SU-DHL-6 (cell line): ENCODE data around the gene PDZRN3.

Experiments used
- H2AFZ ChIP-seq: fragments of 200-600 bp; sonication (generic); 2 replicates; pipeline ENCODE4 v1.6.1; 2014; ENCODE audit warnings: low read depth, mild to moderate bottlenecking, moderate library complexity, mixed read lengths, antibody characterized with exemption, low read length; ENCODE audit not compliant: severe bottlenecking
- H3F3A ChIP-seq: fragments of 200-600 bp; shearing (Covaris generic); 2 replicates; pipeline ENCODE4 v1.6.0; 2016; ENCODE audit warnings: antibody characterized with exemption, mild to moderate bottlenecking; ENCODE audit not compliant: insufficient read depth
- H3K27ac ChIP-seq: fragments of 200-600 bp; sonication (generic); 2 replicates; pipeline ENCODE4 v1.5.1; 2016; ENCODE audit warnings: low read depth, mild to moderate bottlenecking, low read length, moderate library complexity, mixed read lengths
- H3K27me3 ChIP-seq: fragments of 200-600 bp; sonication (generic), shearing (Covaris generic); 2 replicates; pipeline ENCODE4 v1.6.0; 2014; ENCODE audit warnings: mild to moderate bottlenecking, low read length
- H3K36me3 ChIP-seq: fragments of 200-600 bp; sonication (generic); 2 replicates; pipeline ENCODE4 v1.6.1; 2014; ENCODE audit warnings: mild to moderate bottlenecking, low read length, mixed read lengths
- H3K4me2 ChIP-seq: fragments of 300-600, 200-600 bp; shearing (Covaris generic), sonication (generic); 2 replicates; pipeline ENCODE4 v1.6.0; 2014; ENCODE audit warnings: low read length, low read depth, mild to moderate bottlenecking; ENCODE audit not compliant: poor library complexity, severe bottlenecking
- H3K4me3 ChIP-seq: fragments of 200-600 bp; sonication (generic); 2 replicates; pipeline ENCODE4 v1.5.1; 2014; ENCODE audit warnings: antibody characterized with exemption, low read length, mild to moderate bottlenecking, mixed read lengths; ENCODE audit not compliant: insufficient read depth, poor library complexity, severe bottlenecking
- H3K79me2 ChIP-seq: fragments of 200-600 bp; sonication (generic); 2 replicates; pipeline ENCODE4 v1.6.1; 2014; ENCODE audit warnings: mild to moderate bottlenecking, low read length, moderate library complexity; ENCODE audit not compliant: insufficient read depth
- H3K9ac ChIP-seq: fragments of 200-600 bp; sonication (generic); 2 replicates; pipeline ENCODE4 v1.7.0; 2014; ENCODE audit warnings: mild to moderate bottlenecking, low read length
- H3K9me2 ChIP-seq: fragments of 200-600 bp; sonication (generic); replicated peaks from 2 replicates; pipeline ENCODE4 v1.6.1; 2014; ENCODE audit warnings: low read length; ENCODE audit not compliant: insufficient read depth
- H3K9me3 ChIP-seq: fragments of 200-600 bp; sonication (generic); 2 replicates; pipeline ENCODE4 v1.6.1; 2014; ENCODE audit warnings: low read length, mixed read lengths; ENCODE audit not compliant: insufficient read depth
- H4K20me1 ChIP-seq: fragments of 200-600 bp; sonication (generic); 2 replicates; pipeline ENCODE4 v1.6.1; 2014; ENCODE audit warnings: low read depth, mild to moderate bottlenecking, antibody characterized with exemption, low read length, moderate library complexity, mixed read lengths
- EZH2phosphoT487 ChIP-seq: fragments of 200-600 bp; sonication (generic), shearing (Covaris generic); conservative IDR thresholded peaks from 2 replicates; pipeline ENCODE4 v1.6.1; 2018; ENCODE audit warnings: mild to moderate bottlenecking, antibody characterized with exemption, low read length, moderate library complexity, mixed read lengths
- TF ChIP-seq, protein P1 (sequence below): fragments of 200-600 bp; sonication (generic); IDR thresholded peaks from one replicate; pipeline ENCODE4 v1.5.1; 2017; ENCODE audit warnings: antibody characterized with exemption, mild to moderate bottlenecking, low read length, moderate library complexity; ENCODE audit not compliant: insufficient read depth, poor library complexity, severe bottlenecking

Gene PDZRN3

DNA sequence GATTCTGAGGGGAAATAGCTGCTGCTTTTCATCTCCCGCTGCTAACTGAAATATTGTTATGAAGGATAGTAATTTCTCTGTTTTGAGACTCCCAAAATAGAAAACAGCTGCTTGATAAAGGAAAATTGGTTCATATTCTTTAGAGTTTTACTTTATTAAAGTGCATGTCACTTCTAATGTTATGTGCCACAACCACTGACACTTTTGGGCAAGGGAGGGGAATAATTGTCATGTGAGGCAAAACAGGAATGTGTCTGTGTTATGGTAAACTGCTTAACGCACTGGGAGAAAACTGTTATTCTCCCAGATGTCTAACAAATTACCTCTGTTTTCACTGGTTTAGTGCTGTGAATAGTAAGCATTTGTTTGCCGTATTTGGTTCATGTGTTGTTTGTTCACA lies 201.6 kb downstream of the PDZRN3 start:
- Histone ChIP-seq H3K9ac (no peak overlapping the region), H2AFZ (no peak overlapping the region), H3K4me3 (no peak overlapping the region), H3K27ac (no peak overlapping the region), H3K79me2 (peaks cover 17% of the 10 kb centered on the region; the same call in 1 of the 2 replicates), H3K4me2 (no peak overlapping the region), H3F3A (no peaks in the 10 kb centered on the region), H3K27me3 (no peaks in the 10 kb centered on the region), H3K9me3 (no peaks in the 10 kb centered on the region), H4K20me1 (no peaks in the 10 kb centered on the region), H3K36me3 (peaks cover 6% of the 10 kb centered on the region; the same call in 1 of the 2 replicates), H3K9me2 (no peaks in the 10 kb centered on the region)
- TF ChIP-seq, protein P1, sequence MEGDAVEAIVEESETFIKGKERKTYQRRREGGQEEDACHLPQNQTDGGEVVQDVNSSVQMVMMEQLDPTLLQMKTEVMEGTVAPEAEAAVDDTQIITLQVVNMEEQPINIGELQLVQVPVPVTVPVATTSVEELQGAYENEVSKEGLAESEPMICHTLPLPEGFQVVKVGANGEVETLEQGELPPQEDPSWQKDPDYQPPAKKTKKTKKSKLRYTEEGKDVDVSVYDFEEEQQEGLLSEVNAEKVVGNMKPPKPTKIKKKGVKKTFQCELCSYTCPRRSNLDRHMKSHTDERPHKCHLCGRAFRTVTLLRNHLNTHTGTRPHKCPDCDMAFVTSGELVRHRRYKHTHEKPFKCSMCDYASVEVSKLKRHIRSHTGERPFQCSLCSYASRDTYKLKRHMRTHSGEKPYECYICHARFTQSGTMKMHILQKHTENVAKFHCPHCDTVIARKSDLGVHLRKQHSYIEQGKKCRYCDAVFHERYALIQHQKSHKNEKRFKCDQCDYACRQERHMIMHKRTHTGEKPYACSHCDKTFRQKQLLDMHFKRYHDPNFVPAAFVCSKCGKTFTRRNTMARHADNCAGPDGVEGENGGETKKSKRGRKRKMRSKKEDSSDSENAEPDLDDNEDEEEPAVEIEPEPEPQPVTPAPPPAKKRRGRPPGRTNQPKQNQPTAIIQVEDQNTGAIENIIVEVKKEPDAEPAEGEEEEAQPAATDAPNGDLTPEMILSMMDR, result no peak
- no peak for TF ChIP-seq EZH2phosphoT487

DNA sequence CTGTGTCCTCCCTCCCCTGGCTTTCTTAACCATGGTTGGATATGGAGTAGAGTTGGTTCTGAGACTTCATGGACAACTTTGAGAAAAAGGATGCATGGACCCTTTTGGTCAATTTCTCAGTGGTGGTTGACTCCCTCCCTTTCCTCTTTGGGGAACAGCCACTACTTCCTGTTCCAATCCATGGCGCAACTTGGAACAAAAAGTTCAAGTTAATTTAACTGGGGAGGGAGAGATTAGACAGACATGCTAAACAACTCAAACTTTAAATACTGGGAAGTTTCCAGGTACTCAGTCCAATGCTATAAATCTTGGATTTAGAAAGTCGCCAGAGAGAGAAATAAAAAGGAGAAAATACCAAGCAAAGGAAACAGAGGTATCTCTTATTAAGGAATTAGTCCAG lies 202.2 kb downstream of the PDZRN3 start:
- Histone ChIP-seq H3K9me2 (no peaks in the 10 kb centered on the region), H3F3A (no peaks in the 10 kb centered on the region), H2AFZ (no peak overlapping the region), H3K36me3 (peaks cover 6% of the 10 kb centered on the region; the same call in 1 of the 2 replicates), H3K9me3 (no peaks in the 10 kb centered on the region), H3K4me2 (no peak overlapping the region), H3K9ac (no peak overlapping the region), H4K20me1 (no peaks in the 10 kb centered on the region), H3K4me3 (no peak overlapping the region), H3K79me2 (peaks cover 12% of the 10 kb centered on the region; the same call in 1 of the 2 replicates), H3K27ac (no peak overlapping the region), H3K27me3 (no peaks in the 10 kb centered on the region)
- TF ChIP-seq, protein P1, result no peak
- TF ChIP-seq EZH2phosphoT487, result no peak

DNA sequence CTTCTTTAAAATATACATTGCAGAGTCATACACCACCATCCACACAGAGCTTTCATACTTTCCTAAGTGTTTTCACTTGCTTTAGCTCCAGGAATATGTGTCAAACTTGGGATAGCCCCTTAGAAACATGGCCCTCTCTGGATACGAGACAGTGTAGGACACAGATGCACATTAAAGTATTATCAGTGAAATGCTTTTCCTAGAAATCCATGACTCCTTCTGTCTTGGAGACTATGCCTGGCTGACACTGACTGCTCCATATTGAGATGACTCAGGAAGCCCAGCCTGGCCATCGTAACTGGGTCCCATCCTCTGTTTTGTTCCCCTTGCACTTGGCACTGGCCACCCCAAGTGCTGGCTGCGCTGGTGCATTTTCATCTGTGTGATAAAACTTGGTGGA lies 204.8 kb downstream of the PDZRN3 start:
- Histone ChIP-seq H3K27me3 (no peaks in the 10 kb centered on the region), H3K4me3 (no peak overlapping the region), H3K4me2 (no peak overlapping the region), H3K9me2 (no peaks in the 10 kb centered on the region), H2AFZ (no peak overlapping the region), H3K79me2 (no peaks in the 10 kb centered on the region; the same call in 1 of the 2 replicates), H4K20me1 (no peaks in the 10 kb centered on the region), H3K36me3 (peaks cover 6% of the 10 kb centered on the region; the same call in 1 of the 2 replicates), H3F3A (no peaks in the 10 kb centered on the region), H3K9ac (no peak overlapping the region), H3K27ac (no peak overlapping the region), H3K9me3 (no peaks in the 10 kb centered on the region)
- TF ChIP-seq, protein P1, result no peak
- no peak for TF ChIP-seq EZH2phosphoT487
